Stimulated activated CD4-positive, alpha-beta T cell treated with anti-CD3 and anti-CD28 coated beads, Interleukin-2, amount 100 ng/mL, for 4 hours (primary cell): ENCODE results near the gene BLVRA.
"Not testable (repeated sequence)": the region's sequence is repeated elsewhere in the genome, so short reads cannot be mapped to it uniquely, and the experiment has no call there.

Source experiments
- DNase-seq: peaks from one replicate; pipeline ENCODE4 v3.0.0-alpha.2; 2020; ENCODE audit warnings: low read depth

BLVRA gene

GRCh38 chr7:43758029-43758821 lies at the start of gene BLVRA:
Gene BLVRA (plus strand): TSS chr7:43758680. CDS start chr7:43771159, 12,479 bp downstream.
- peak; percentile 48 for DNase-seq

GRCh38 chr7:43711503-43711902 lies 47.0 kb upstream of the BLVRA start:
- no peak for DNase-seq

- not testable (repeated sequence) for DNase-seq
These were observed 42.5 kb upstream of the BLVRA start for GRCh38 chr7:43715966-43716365.

- no peak for DNase-seq
These were observed 41.9 kb upstream of the BLVRA start for GRCh38 chr7:43716598-43716997.

DNA sequence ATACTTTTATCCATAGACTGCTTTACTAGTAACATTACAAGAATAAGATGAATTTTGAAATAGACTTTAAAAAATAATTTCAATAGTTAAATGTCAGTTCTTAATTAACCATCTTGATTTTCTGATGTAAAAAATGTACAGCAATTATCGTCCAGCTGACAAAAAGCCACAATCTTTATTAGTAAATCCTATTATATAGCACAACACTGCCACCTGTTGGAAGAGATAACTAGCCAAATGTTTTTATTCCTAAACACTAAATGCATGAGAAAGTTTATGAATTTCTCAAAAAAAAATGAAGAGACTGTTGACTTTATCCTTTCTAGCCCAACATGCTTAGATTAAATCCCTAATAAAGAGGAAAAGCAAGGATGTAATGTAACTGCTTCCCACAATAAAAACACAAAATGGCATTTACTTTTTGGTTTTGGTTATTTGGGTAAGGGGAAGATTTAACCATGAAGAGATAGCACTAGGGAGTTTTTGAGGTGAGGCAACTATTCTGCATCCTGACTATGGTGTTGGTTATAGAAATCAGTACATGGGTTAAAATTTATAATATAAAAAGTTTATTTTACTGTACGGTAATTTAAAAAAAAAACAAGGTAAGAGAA lies 37.2 kb upstream of the BLVRA start:
- no peak for DNase-seq

- DNase-seq: no peak
These were observed 35.5 kb upstream of the BLVRA start for GRCh38 chr7:43723007-43723341.

DNA sequence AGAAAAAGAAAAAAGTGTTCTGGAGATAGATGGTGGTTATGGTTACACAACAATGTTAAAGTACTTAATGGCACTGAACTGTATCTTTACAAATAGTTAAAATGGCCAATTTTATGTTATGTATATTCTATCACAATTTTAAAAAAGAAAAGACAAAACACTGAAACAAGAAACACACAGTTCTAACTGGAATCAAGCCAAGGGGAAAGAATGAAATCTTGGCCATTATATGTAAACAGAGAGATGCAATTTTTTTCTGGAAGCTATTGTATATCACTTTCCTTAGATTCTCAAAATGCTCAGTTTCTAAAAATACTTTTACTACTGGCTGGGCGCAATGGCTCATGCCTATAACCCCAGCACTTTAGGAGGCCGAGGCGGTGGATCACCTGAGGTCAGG lies 33.2 kb upstream of the BLVRA start:
- no peak for DNase-seq

GRCh38 chr7:43726466-43726865 lies 32.0 kb upstream of the BLVRA start:
- no peak for DNase-seq

DNA sequence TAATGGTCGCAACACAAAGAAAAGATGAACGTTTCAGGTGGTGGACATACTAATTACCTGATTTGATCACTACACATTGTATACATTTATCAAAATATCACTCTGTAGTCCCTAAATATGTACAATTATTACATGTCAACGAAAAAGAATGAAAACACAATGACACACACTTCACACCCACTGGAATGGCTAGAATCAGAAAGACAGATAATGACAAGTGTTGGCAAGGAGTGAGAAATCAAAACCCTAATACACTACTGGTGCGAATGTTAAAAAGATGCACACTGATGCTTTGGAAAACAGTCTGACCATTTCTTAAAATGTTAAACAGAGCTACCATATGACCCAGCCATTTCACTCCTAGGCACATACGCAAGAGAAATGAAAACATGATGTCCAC lies 31.5 kb upstream of the BLVRA start:
- DNase-seq: no peak

GRCh38 chr7:43727494-43727893 lies 31.0 kb upstream of the BLVRA start:
- DNase-seq: no peak

GRCh38 chr7:43729214-43729923 lies 29.1 kb upstream of the BLVRA start, which contains the start of gene COA1:
Gene COA1 (minus strand): TSS chr7:43729523. CDS start chr7:43648614, 80,909 bp downstream.
- peak; percentile 76 for DNase-seq

DNA sequence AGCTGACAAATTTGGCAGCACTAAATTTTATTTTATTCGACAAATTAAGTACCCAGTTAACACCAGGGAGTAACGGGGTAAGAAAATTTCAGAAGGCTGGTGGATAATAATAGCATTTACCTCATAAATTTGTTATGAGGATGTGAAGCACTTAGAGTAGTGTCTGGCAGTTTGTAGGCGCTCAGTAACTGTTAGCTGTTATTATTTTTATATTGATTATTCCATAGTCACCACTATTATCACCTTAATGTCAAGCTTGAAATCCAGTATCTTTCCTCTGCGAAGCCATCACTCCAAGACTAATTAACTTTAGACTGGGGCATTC lies 28.6 kb upstream of the BLVRA start:
- no peak for DNase-seq

- not testable (repeated sequence) for DNase-seq
These were observed 27.0 kb upstream of the BLVRA start for GRCh38 chr7:43731494-43731893.

GRCh38 chr7:43734575-43735332 lies 23.7 kb upstream of the BLVRA start:
- not testable (repeated sequence) for DNase-seq

GRCh38 chr7:43735403-43735801 lies 23.1 kb upstream of the BLVRA start:
- DNase-seq: no peak

GRCh38 chr7:43735802-43736603 lies 22.5 kb upstream of the BLVRA start:
- DNase-seq: no peak

- no peak for DNase-seq
These were observed 20.9 kb upstream of the BLVRA start for GRCh38 chr7:43737467-43738127.

DNA sequence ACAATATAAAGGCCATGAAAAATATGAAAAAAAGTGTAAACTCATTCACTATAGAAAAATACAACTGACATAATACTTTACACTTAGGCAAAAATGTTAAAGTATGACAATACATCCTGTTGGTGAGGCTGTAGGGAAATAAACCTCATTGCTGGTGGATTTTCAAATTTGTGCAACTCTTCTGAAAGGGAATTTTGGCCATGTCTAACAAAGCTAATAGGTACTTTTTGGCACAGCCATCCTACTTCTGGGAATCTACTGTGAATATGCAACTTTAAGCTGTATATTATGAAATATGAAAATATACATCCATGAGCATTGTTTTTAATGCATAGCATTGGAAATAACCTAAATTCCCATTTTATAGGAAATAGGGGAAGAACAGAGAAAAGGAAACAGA lies 15.8 kb upstream of the BLVRA start:
- no peak for DNase-seq

DNA sequence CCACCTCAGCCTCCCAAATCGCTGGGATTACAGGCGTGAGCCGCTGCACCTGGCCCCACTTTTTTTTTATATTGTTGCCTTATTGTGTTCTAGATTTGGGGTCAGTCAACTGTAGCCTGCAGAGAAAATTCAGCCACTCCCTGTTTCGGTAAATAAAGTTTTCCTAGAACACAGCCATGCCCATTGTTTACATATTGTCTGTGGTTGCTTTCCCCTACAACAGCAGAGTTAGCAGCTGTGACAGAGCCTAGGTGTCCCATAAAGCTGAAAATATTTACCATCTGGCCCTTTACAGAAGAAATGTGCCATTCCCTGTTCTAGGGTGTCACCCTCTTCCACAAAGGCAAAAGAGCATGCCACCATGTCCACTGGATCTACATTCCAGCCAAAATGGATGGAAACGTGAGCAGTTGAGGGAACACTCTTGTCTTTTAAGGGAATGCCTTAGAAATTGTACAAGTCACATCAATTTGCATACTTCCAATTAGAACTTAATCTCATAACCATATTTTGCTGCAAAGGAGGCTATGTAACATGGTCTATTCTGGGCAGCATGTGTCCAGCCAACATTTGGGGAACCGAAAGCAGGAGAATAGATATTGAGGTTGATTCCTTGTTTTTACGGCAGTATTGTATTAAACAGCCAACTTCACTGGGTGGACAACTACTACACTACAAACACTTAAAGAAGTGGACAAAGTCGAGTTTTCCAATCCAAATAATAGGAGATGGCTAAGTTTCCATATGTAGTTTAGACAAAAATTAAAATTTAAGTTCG lies 11.0 kb upstream of the BLVRA start:
- no peak for DNase-seq

DNA sequence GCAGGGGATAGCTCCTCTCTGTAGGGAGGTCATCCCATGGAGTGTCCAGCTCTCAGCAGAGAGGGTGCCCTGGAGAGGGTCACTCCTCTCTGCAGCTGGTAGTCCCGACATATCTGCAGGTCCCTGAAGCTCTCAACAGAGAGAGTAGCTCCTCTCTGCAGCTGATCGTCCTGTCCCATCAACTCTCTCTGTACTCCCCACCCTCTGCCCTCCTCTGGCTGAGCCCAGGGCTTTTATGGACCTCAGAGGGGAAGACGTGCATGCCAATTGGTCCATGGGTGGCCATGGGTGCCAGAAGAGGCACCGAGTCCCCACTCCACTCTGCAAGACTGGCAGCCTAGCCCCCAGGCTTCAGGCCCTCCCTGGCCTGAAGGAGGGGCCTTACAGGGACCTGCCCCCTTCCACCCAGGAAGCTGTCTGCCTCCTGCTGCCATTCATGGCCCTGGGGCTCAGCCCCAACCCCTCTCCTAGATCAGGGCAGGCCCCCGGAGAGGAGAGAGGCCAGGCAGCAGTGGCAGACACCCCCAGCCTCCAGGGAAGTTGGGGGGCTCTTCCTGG lies 9.0 kb upstream of the BLVRA start:
- DNase-seq: no peak
